AG09319 (cell line): ENCODE measurements around the gene MB.

Source experiments
- DNase-seq: peaks from one replicate; pipeline ENCODE4 v3.0.0-alpha.2; 2010; ENCODE audit warnings: low read depth; ENCODE audit errors: extremely low read depth
- CTCF ChIP-seq: IDR thresholded peaks from 2 replicates; pipeline ENCODE4 v1.5.1; 2011; ENCODE audit warnings: low read depth, mild to moderate bottlenecking, inconsistent platforms, low read length, moderate library complexity

The MB gene

GRCh38 chr22:35593891-35594470, 23.1 kb downstream of the MB start:
- TF ChIP-seq CTCF, result no peak
- no peak for DNase-seq

- TF ChIP-seq CTCF, result no peak
- no peak for DNase-seq
Observed at GRCh38 chr22:35593071-35593890, 23.8 kb downstream of the MB start.

DNA sequence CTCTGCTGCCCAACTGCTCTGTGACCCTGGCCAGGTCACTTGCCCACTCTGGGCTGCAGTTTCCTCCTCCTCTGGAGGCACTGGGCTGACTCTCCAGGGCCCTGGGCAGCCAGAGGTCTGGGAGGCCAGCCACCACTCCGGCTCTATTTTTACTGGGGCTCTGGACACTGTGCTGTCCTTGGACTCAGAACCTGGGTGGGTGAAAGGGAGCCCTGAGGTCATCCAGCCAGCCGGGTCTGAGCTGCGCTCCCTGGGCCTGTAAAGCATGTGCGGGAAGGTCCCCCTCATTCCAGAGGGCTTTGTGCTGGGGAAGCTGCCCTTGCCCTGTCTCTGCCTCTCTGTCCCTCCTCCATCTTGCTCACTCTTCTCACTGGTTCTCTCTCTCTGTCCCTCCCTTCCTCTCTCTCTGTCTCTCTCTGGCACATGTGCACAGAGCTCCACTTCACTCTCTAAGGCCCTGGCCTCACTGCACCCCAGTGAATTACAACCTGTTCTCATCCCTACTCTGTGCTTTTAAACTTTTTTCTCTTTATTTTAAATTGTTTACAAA, 24.6 kb downstream of the MB start:
- TF ChIP-seq CTCF, result no peak
- no peak for DNase-seq

- TF ChIP-seq CTCF, result no peak
- no peak for DNase-seq
Observed at GRCh38 chr22:35591714-35592417, 25.3 kb downstream of the MB start.

GRCh38 chr22:35590634-35591295, 26.4 kb downstream of the MB start:
- DNase-seq, result no peak
- TF ChIP-seq CTCF, result no peak

- TF ChIP-seq CTCF, result no peak
- no peak for DNase-seq
Observed at GRCh38 chr22:35589756-35590093, 27.4 kb downstream of the MB start.
